HG03442 (cell line): Measurements from ENCODE around the gene SLBP.

Source experiments
- ATAC-seq: cut with Tn5 transposase; IDR thresholded peaks from one replicate; pipeline ENCODE4 v1.9.1; 2021; ENCODE audit warnings: mild to moderate bottlenecking, moderate library complexity; ENCODE audit not compliant: unreplicated experiment

The SLBP gene

GRCh38 chr4:1656132-1656531 is 56.0 kb downstream of the SLBP start:
- no peak for ATAC-seq

- ATAC-seq, result no peak
Observed at GRCh38 chr4:1655676-1656075, 56.4 kb downstream of the SLBP start.

DNA sequence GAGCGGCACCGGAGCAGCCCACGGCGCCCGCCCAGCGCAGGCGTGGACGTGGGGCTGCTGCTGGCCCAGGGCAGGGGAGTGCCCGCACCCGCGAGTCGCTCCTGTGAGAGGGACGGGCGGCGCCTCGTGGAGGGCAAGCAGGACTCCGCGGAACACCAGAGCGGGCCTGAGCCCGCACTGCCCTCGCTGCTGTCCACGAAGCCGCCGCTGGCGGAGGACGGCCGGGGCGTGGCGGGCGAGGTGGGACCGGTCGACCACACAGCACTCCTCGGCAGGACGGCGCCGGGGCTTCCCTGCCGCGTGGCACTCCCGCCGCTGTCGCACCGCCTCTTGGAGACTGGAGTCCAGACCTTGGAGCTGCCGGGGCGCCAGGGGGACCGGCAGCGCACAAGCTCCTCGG is 57.0 kb downstream of the SLBP start:
- no peak for ATAC-seq

- ATAC-seq, result no peak
Observed at GRCh38 chr4:1654216-1654955, 57.7 kb downstream of the SLBP start.

DNA sequence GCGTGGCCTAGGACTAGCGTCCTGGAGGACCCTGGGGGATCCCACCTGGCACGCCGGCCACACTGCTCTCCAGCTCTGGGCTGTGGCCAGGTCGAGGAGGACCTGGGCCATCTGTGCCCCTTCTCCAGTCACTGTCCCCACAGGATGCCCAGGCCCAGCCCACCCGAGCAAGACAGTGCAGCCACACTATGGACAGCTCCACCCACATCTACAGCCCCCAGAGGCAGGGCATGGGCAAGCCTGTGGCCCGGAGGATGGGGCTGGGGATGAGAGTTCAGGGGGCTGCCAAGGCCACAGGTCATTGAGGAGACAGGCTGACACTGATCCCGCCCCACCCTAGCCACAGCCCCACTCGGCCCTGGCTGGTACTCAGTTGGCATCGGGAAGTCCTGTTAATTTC is 58.3 kb downstream of the SLBP start:
- ATAC-seq, result no peak

DNA sequence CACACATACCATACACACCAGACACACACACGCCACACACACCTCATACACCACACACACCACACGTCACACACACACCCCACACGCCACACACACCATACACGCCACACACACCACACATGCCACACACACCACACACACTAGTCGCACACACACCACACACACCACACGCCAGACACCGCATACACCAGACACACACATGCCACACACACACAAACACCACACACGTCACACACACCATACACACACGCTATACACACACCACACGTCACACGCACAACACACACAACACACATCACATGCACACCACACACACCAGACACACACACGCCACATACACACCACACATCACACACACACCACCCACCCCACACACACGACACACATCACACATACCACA is 60.0 kb downstream of the SLBP start:
- no peak for ATAC-seq

- ATAC-seq, result no peak
Observed at GRCh38 chr4:1651609-1652008, 60.5 kb downstream of the SLBP start.

GRCh38 chr4:1648962-1649361 is 63.2 kb downstream of the SLBP start:
- ATAC-seq, result no peak

GRCh38 chr4:1647432-1647831 is 64.7 kb downstream of the SLBP start:
- ATAC-seq, result no peak

DNA sequence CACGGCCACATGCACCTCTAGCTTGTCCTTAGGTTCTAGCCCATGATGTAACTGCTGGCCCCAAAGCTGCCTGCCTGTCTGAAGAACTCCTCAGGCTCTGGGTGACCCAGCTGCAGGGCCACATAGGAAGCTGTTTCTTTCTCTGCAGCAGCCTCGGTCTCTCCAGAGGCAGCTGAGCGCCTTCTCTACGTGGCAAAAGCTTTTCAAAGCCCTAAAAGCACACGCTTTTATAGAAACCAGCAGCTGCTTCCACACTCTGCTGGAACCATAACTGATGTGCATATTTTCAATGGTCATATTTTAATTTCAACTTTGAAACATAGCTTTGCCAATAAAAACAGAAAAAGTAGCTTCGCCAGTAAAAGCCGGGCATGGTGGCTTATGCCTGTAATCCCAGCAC is 65.4 kb downstream of the SLBP start:
- ATAC-seq, result no peak

GRCh38 chr4:1644891-1645657 is 67.0 kb downstream of the SLBP start:
- ATAC-seq, result no peak

GRCh38 chr4:1643971-1644735 is 68.0 kb downstream of the SLBP start:
- no peak for ATAC-seq
